ENCODE results near the gene STK17B. TPM values are rescaled to one million over a fixed set of nuclear protein-coding genes. Genes with fewer than 3 reads are reported as not detected.

STK17B gene
- total and polyA plus RNA-seq, 9 of the 15 experiments (the other 6 are each of a cell fraction or from before 2014, with no cell fraction given), result 2.3 to 17.7 (median 8.5) TPM

DNA sequence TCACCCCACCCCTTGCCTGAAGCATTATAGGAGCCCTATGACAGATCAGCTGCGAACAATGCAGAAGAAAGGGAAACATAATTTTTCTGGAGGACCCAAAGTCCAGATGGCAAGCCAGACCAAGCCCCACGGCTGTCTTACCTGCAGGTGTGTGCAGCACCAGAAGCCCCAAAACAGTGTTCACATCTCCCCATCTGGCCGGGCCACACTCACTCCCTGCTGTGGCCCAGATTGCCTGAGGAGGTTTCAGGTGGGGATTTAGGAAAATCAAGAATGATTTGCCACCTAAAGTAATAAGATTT lies 11.7 kb upstream of the STK17B start:
- ATAC-seq, result no peak; the same call in 2 of the 3 replicates
- no peak overlapping the region for H3K4me2 ChIP-seq (ENCODE audit: insufficient read depth, low read length)
- DNase-seq (ENCODE audit: extremely low read depth in 1 of 4, low spot score in 3 of 4), result no peak
- BruUV-seq (replicated peaks), result no TSS peak
- H3K9me1 ChIP-seq (ENCODE audit: control insufficient read depth, insufficient read depth, low read length), result no peaks in the 10 kb centered on the region
- H3K79me2 ChIP-seq (ENCODE audit: control insufficient read depth, insufficient read depth, low read length), result no peaks in the 10 kb centered on the region
- in situ Hi-C loops (cut with MboI) (no loop called here), intact Hi-C loops (cut with micrococcal nuclease) (no loop called here)
- H3K4me3 ChIP-seq, result no peak overlapping the region
- FAIRE-seq, result no peak
- no peaks in the 10 kb centered on the region for H4K20me1 ChIP-seq (replicated peaks; ENCODE audit: control insufficient read depth, insufficient read depth, low read length)
- H3K36me3 ChIP-seq (ENCODE audit: control insufficient read depth, insufficient read depth, low read length), result no peaks in the 10 kb centered on the region
- ChIA-PET CTCF (ENCODE audit: low intra/inter-chr PET ratio) (no interaction called here), POLR2A (no interaction called here)
- no peak overlapping the region for H3K27ac ChIP-seq (ENCODE audit: extremely low read depth, low read depth, low read length)
- H3K9me3 ChIP-seq (replicated peaks; ENCODE audit: control insufficient read depth, insufficient read depth, low read depth, low read length), result no peaks in the 10 kb centered on the region
- WGBS (ENCODE audit: insufficient coverage, low coverage, missing lambda C conversion rate), result 39% methylated on average over 2 of the region's 3 CpGs
- H3K27me3 ChIP-seq (ENCODE audit: control insufficient read depth in 2 of 2, insufficient read depth in 2 of 2, low read length in 2 of 2), result no peaks in the 10 kb centered on the region
- H2AFZ ChIP-seq (ENCODE audit: low read depth, low read length), result no peak overlapping the region
- H3K9ac ChIP-seq (ENCODE audit: insufficient read depth in 1 of 2, low read depth in 2 of 2, low read length in 2 of 2), result no peak overlapping the region
- no peaks in the 10 kb centered on the region; a peak in 1 of 5 replicates for H3K4me1 ChIP-seq (replicated peaks in 1 of 2; ENCODE audit: control insufficient read depth in 2 of 2, insufficient read depth in 2 of 2, low read length in 2 of 2)
- no peak for TF ChIP-seq BCOR (IDR thresholded peaks at IDR 0.05)
- no peak for TF ChIP-seq NR1H2 (CRISPR knock-in tag; IDR thresholded peaks at IDR 0.05)
- TF ChIP-seq, protein P1, sequence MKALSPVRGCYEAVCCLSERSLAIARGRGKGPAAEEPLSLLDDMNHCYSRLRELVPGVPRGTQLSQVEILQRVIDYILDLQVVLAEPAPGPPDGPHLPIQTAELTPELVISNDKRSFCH (CRISPR knock-in tag; IDR thresholded peaks at IDR 0.05), result no peak
- TF ChIP-seq, protein P1 (tag; IDR thresholded peaks at IDR 0.05), result no peak
- no peak for TF ChIP-seq NCOA1 (IDR thresholded peaks at IDR 0.05; ENCODE audit: low read depth)
- TF ChIP-seq NCOA4 (IDR thresholded peaks at IDR 0.05; ENCODE audit: partially characterized antibody), result no peak
- no peak for TF ChIP-seq MYBL2 (IDR thresholded peaks at IDR 0.05; ENCODE audit: low read depth)
- TF ChIP-seq MYBL2 (CRISPR knock-in tag; IDR thresholded peaks at IDR 0.05; ENCODE audit: borderline replicate concordance), result no peak
- no peak for TF ChIP-seq PHB2 (IDR thresholded peaks at IDR 0.05; ENCODE audit: low read depth)
- no peak for TF ChIP-seq CGGBP1 (CRISPR knock-in tag; IDR thresholded peaks at IDR 0.05)
- TF ChIP-seq KHSRP (IDR thresholded peaks at IDR 0.05), result no peak
- TF ChIP-seq FIP1L1 (IDR thresholded peaks at IDR 0.05; ENCODE audit: low read depth, low read length, poor library complexity, severe bottlenecking), result no peak
- no peak for TF ChIP-seq ZBTB8A (IDR thresholded peaks at IDR 0.05; ENCODE audit: partially characterized antibody)
- TF ChIP-seq, protein P2, sequence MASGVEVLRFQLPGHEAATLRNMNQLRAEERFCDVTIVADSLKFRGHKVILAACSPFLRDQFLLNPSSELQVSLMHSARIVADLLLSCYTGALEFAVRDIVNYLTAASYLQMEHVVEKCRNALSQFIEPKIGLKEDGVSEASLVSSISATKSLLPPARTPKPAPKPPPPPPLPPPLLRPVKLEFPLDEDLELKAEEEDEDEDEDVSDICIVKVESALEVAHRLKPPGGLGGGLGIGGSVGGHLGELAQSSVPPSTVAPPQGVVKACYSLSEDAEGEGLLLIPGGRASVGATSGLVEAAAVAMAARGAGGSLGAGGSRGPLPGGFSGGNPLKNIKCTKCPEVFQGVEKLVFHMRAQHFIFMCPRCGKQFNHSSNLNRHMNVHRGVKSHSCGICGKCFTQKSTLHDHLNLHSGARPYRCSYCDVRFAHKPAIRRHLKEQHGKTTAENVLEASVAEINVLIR (CRISPR knock-in tag; IDR thresholded peaks at IDR 0.05), result no peak
- TF ChIP-seq ZNF143 (CRISPR knock-in tag; IDR thresholded peaks at IDR 0.05), result no peak
- TF ChIP-seq ZNF41 (CRISPR knock-in tag; conservative IDR thresholded peaks at IDR 0.05), result no peak
- TF ChIP-seq, protein P3, sequence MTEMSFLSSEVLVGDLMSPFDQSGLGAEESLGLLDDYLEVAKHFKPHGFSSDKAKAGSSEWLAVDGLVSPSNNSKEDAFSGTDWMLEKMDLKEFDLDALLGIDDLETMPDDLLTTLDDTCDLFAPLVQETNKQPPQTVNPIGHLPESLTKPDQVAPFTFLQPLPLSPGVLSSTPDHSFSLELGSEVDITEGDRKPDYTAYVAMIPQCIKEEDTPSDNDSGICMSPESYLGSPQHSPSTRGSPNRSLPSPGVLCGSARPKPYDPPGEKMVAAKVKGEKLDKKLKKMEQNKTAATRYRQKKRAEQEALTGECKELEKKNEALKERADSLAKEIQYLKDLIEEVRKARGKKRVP (CRISPR knock-in tag; IDR thresholded peaks at IDR 0.05), result no peak
- TF ChIP-seq ZBTB17 (CRISPR knock-in tag; IDR thresholded peaks at IDR 0.05), result no peak
- TF ChIP-seq, protein P4, sequence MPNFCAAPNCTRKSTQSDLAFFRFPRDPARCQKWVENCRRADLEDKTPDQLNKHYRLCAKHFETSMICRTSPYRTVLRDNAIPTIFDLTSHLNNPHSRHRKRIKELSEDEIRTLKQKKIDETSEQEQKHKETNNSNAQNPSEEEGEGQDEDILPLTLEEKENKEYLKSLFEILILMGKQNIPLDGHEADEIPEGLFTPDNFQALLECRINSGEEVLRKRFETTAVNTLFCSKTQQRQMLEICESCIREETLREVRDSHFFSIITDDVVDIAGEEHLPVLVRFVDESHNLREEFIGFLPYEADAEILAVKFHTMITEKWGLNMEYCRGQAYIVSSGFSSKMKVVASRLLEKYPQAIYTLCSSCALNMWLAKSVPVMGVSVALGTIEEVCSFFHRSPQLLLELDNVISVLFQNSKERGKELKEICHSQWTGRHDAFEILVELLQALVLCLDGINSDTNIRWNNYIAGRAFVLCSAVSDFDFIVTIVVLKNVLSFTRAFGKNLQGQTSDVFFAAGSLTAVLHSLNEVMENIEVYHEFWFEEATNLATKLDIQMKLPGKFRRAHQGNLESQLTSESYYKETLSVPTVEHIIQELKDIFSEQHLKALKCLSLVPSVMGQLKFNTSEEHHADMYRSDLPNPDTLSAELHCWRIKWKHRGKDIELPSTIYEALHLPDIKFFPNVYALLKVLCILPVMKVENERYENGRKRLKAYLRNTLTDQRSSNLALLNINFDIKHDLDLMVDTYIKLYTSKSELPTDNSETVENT (CRISPR knock-in tag; IDR thresholded peaks at IDR 0.05), result no peak
- no peak for TF ChIP-seq NONO (IDR thresholded peaks at IDR 0.05; ENCODE audit: low read depth in 2 of 2, low read length in 1 of 2)
- TF ChIP-seq NBN (IDR thresholded peaks at IDR 0.05; ENCODE audit: low read depth), result no peak
